ENCODE results near the gene ME3. TPM values are rescaled to one million over a fixed set of nuclear protein-coding genes. Genes with fewer than 3 reads are reported as not detected.

The ME3 gene
- total RNA-seq, 3 donors from 2014 or later: 29.3 to 51.2 (median 31.8) TPM

- ATAC-seq (peak; percentile 82), DNase-seq (peak in 1 of 3 donors; percentile 40)
These were observed 163.5 kb downstream of the ME3 start for GRCh38 chr11:86508604-86509587.

DNA sequence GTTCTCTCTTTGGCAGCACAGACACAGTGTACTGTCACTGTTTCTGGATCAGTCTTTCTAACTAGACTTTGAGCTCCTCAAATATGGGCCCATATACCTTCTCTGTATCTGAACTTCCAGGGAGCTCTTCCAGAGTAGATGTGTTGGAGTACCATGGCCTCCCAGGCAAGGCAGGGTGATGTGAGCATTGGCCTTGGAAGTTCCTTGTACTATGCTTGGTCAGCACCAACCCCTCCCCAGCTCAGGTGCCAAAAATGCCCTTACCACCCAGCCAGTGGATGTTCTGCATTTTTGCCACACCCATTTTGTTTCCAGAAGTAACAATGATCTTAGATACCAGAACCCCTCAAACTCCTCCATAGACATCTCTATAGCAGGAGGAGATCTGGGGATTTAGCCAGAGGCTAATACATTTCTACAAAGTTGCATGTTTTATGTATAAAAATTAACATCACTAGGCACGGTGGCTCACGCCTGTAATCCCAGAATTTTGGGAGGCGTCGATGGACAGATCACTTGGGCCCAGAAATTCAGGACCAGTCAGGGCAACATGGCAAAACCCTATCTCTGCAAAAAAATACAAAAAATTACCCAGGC, 165.1 kb downstream of the ME3 start:
- H3K36me3 ChIP-seq (ENCODE audit: low read depth): no peaks in the 10 kb centered on the region
- intact Hi-C loops (cut with DNase I, micrococcal nuclease): no loop called here
- TF ChIP-seq, protein P1, sequence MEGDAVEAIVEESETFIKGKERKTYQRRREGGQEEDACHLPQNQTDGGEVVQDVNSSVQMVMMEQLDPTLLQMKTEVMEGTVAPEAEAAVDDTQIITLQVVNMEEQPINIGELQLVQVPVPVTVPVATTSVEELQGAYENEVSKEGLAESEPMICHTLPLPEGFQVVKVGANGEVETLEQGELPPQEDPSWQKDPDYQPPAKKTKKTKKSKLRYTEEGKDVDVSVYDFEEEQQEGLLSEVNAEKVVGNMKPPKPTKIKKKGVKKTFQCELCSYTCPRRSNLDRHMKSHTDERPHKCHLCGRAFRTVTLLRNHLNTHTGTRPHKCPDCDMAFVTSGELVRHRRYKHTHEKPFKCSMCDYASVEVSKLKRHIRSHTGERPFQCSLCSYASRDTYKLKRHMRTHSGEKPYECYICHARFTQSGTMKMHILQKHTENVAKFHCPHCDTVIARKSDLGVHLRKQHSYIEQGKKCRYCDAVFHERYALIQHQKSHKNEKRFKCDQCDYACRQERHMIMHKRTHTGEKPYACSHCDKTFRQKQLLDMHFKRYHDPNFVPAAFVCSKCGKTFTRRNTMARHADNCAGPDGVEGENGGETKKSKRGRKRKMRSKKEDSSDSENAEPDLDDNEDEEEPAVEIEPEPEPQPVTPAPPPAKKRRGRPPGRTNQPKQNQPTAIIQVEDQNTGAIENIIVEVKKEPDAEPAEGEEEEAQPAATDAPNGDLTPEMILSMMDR (IDR thresholded peaks at IDR 0.05): no peak
- no peak for ATAC-seq
- H3K9me3 ChIP-seq: no peaks in the 10 kb centered on the region
- DNase-seq: no peak
- H3K4me3 ChIP-seq: no peak overlapping the region
- peaks cover 39% of the 10 kb centered on the region for H3K4me1 ChIP-seq (ENCODE audit: low read depth)

More at GRCh38 chr11:86508604-86509587, 163.5 kb downstream of the ME3 start:
- intact Hi-C loops (cut with DNase I, micrococcal nuclease): no loop called here
- peaks cover 48% of the 10 kb centered on the region for H3K4me1 ChIP-seq (ENCODE audit: low read depth)
- no peak overlapping the region for H3K4me3 ChIP-seq
- H3K36me3 ChIP-seq (ENCODE audit: low read depth): no peaks in the 10 kb centered on the region
- TF ChIP-seq, protein P1 (IDR thresholded peaks at IDR 0.05): no peak
- no peaks in the 10 kb centered on the region for H3K9me3 ChIP-seq

DNA sequence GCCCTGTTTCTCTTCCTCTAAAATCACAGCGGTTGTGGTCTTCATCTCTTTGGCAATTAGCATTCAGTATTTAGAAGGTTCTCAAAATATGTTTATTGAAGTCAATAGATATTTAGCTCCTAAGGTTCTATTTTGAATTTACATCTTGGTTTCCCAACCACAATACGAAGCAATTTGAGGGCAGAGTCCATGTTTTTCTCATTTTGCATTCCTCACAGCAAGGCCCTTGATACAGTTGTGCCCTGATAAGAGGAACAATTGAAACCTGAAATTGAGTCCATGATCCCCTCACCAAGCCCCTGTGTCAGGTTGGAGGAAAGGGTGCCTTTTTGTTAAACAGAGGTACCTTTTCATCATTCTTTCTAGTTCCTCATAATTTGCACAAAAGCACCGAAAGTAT, 166.2 kb downstream of the ME3 start:
- H3K4me1 ChIP-seq (ENCODE audit: low read depth): peaks cover 33% of the 10 kb centered on the region
- no peak for DNase-seq
- H3K4me3 ChIP-seq: no peak overlapping the region
- H3K36me3 ChIP-seq (ENCODE audit: low read depth): no peaks in the 10 kb centered on the region
- TF ChIP-seq, protein P1 (IDR thresholded peaks at IDR 0.05): no peak
- H3K9me3 ChIP-seq: no peaks in the 10 kb centered on the region
- intact Hi-C loops (cut with DNase I, micrococcal nuclease): no loop called here
- no peak for ATAC-seq

- H3K36me3 ChIP-seq (ENCODE audit: low read depth): no peaks in the 10 kb centered on the region
- intact Hi-C loops (cut with DNase I, micrococcal nuclease): no loop called here
- H3K9me3 ChIP-seq: no peaks in the 10 kb centered on the region
- peaks cover 10% of the 10 kb centered on the region for H3K4me1 ChIP-seq (ENCODE audit: low read depth)
- TF ChIP-seq, protein P1 (IDR thresholded peaks at IDR 0.05): no peak
- DNase-seq (no peak), ATAC-seq (no peak)
- no peak overlapping the region for H3K4me3 ChIP-seq
These were observed 169.3 kb downstream of the ME3 start for GRCh38 chr11:86503131-86503530.

DNA sequence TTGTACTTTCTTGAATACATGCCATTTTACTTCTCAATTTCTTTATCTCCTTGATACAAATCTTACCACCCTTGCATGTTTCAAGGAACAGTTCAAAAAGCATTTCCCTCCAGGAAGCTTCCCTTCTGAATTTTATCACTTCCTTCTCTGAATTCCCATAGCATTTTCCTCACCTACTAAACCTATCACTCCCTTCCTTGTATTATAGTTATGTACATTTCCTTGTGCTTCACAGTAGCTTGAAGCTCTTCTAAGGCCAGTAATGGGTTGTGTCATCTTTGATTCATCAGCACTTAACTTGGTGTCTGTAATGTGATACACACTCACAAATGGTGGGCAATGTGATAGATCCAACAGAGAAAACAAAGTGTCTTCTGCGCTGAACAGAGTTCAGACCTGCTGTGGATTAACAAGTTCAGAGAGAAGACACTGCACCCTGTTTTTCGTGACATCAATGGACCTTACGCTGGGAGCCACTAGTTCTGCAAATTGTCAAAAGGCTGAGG, 170.2 kb downstream of the ME3 start:
- H3K4me1 ChIP-seq (ENCODE audit: low read depth): peaks cover 5% of the 10 kb centered on the region
- ATAC-seq: peak; percentile 59
- TF ChIP-seq, protein P1 (IDR thresholded peaks at IDR 0.05): no peak

More for the DNA sequence above, 170.2 kb downstream of the ME3 start:
- intact Hi-C loops (cut with DNase I, micrococcal nuclease): no loop called here
- H3K4me3 ChIP-seq: no peak overlapping the region
- DNase-seq: no peak
- no peaks in the 10 kb centered on the region for H3K36me3 ChIP-seq (ENCODE audit: low read depth)
- H3K9me3 ChIP-seq: no peaks in the 10 kb centered on the region

Measured in mucosa of descending colon (tissue), 3 donors.